COLO668 (cell line): ENCODE measurements around the gene GPATCH8.

Source experiments
- DNase-seq: peaks from one replicate; lab custom pipeline; 2025; ENCODE audit not compliant: unreplicated experiment; lab: John Stamatoyannopoulos, UW

GPATCH8 gene

DNA sequence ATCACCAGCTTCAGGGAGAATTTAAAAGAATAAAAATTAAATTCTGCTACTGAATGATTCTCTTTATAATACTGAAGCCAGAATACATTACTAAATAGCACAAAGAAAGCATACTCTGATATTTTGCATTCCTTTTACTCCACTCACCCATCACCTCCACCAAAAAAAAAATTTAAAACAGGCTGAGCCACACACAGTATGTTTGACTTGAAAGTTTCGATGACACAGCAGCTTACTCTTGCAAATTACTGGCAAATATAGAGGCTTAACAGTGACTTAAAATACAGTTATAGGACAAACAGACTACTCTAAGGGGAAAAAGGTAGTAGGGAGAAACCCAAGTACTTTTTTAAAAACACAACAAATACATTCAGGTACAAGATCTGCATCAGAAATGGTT is 39.2 kb downstream of the GPATCH8 start:
- no peak for DNase-seq

DNA sequence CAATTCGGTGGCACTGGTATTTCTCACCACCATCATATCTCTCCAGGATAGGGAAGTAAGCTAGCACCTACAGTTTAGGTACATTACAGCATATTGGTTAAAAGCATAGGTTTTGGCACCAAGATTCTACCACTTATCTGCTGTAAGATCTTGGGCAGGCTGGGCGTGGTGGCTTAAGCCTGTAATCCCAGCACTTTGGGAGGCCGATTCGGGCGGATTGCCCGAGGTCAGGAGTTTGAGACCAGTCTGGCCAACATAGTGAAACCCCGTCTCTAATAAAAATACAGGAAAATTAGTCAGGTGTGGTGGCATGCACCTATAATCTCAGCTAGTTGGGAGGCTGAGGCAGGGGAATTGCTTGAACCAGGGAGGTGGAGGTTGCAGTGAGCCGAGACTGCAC is 51.4 kb downstream of the GPATCH8 start:
- DNase-seq = no peak

DNA sequence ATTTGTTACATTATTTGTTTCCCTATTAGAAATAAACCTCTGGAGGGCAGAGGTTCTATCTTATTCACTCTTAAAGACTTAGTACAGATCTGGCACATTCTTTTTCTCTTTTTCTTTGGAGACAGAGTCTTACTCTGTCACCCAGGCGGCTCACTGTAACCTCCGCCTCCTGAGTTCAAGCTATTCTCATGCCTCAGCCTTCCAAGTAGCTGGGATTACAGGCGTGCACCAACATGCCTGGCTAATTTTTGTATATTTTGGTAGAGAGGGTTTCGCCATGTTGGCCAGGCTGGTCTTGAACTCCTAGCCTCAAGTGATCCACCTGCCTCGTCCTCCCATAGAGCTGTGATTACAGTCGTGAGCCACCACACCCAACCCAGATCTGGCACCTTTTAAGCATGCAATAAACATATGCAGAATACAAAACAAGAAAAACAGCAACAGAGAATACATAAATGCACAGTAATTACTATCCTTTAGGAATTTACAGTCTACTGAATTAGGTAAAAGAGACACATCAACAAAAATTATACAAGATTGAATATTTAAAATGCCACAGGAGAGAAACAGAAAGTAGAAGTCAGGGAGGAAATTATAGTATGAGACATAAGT is 52.1 kb downstream of the GPATCH8 start:
- DNase-seq = no peak

DNA sequence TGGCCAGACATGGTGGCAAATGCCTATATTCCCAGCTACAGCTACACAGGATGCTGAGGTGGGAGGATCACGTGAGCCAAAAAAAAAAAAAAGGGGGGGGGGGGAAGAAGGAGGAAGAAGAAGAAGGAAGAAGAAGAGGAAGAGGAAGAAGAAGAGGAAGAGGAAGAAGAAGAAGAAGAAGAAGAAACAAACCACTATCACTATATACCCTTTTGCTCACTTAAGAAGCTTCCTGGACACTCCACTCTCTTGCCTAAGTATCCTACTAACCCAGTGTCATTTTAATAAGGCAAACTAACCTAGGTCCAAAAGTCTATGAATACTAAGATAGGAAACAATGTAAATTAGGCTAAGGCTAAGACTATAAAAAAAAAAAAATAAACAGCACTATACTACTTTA is 54.8 kb downstream of the GPATCH8 start:
- DNase-seq = no peak

DNA sequence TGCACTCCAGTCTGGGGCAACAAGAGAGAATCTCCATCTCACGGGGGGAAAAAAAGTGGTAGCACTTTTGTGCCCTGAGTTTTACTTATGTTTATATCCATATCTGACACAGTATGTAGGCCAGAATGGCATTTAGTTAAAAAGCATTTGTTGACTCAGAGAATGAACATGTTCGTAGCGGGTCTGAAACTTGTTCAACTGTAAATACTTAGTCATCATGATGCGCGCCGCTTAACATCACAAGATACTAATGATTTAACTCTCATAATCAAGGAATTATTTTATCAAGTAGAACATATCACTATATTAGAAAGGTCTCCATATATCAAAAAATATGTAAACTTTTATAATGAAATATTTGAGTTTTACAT is 58.5 kb downstream of the GPATCH8 start:
- DNase-seq = no peak

DNA sequence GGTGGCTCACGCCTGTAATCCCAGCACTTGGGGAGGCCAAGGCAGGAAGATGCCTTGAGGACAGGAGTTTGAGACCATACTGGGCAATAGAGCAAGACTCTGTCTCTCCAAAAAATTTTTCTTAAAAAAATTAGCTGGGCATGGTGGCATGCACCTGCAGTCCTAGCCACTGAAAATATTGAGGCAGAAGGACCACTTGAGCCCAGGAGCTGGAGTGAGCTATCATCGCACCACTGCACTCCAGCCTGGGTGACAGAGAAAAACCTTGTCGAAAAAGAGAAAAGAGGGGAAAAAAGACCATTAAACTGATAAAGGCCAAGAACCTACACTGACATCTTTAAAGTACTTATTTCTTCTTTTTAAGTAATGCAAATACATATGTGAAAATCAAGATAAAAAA is 60.4 kb downstream of the GPATCH8 start:
- DNase-seq = no peak

DNA sequence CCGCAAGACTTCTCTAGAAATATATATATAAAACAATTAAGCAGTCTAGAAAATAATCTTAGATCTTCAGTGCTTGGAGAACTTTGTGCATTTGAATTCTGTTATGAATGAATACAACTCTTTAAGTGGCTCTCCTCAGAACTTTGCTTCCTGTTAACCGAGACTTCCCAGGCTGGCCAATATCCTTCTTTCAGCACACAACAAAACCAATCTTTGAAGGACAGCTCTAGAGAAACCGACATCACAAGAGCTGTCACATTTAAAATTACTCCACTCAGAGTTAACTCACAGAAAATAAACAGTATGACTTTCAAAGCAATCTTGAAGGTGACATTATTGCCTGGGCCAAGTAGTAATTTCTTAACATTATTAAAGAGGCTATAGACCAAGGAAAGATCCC is 64.0 kb downstream of the GPATCH8 start:
- no peak for DNase-seq

DNA sequence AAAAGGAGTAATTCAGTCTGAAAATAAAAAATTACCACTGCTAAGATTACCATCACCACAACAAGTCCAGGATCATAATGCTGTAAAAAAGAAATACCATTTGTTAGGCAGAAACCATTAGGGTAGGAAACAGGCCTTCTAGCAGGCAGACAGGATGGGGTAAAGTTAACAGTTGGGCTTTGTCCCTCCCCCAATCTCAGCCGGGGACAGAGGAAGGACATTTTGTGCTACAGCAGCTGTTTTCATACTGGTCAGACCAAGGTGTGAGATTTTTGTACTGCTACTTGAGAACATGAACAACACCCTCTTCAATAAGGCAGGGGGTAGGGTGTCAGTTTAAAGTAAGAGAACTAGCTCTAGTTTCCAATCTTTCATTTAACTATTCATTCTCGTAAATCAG is 64.6 kb downstream of the GPATCH8 start:
- no peak for DNase-seq

DNA sequence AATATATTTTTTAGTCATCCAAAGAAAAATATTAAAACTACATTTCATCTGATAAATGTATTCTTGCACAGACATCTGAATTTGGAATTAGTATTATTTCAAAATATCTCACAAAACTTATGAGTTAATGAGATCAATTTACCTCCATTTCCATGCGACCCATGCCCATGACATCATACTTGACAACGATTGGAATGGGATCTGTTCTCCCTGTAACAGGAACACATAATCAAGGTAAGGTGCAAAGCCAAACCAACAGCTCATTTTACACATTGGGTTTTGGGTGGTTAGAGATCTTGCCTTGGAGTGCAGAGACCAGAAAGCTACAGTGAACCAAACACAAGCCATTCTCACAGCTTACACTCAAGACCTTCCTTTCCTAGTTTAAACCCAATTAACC is 66.9 kb downstream of the GPATCH8 start:
- no peak for DNase-seq

DNA sequence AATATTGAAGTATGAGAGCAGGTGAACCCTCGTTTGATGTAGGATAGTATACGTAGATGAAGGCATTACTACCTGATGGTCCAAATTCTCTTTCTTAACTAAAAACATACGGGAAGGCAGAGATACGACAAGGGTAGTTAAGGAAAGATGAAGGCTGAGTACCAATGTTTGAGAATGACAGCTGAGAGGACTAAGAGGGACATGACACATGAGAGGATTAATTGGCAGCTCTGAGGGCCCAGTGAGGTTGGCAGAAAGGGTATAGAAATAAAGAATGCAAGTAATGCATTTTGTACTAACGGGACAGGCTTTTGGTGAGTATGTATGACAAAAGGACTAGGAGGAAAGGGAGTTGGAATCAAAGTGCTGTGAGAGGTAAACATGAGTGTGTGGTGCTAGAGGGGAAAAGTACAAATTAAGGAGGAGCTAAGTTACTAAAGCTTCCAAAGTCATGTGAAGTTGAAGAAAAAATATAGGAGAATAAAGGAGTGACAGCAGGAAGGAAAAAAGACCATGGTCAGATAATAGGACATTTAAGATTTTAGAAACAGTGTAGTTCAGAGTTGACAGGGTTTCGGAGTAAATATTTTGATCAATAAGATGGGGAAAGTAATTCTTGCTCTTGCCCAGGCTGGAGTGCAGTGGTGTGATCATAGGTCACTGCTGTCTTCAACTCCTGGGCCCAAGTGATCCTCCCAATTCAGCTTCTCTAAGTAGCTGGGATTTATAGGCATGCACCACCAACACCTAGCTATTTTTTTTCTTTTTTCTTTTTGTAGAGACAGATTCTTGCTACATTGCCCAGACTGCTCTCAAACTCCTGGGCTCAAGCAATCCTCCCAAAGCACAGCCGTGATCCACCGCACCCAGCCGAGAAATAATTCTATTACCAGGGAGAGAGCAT is 70.7 kb downstream of the GPATCH8 start:
- DNase-seq = no peak

DNA sequence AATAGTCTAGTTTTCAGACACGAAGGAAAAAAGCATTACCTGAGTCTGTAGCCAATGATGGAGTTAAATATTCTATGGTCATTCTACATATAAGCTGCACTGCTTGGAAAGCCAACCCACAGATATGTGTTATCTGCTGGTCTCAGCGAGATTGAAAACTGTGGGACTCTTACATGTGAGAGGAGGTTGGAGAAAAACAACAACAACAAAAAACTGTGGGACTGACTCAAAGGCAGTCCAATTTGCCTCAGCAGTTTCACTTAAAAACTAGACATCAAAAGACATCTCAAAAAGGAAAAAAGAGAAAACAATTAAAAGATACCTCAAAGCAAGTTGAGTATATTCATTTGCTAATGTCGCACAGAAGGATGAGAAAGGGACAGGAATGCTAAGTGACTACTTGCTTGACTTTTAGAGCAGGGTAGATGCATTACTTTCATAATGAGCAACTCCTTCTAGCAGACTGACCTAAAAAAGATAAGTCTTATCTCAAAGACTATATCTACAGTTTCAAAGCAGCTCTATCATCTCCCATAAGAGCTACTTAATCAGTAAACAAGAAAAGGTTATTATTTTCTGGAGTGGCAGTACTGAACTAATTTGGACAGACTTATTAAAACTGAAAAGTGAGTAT is 78.3 kb downstream of the GPATCH8 start:
- DNase-seq = no peak

DNA sequence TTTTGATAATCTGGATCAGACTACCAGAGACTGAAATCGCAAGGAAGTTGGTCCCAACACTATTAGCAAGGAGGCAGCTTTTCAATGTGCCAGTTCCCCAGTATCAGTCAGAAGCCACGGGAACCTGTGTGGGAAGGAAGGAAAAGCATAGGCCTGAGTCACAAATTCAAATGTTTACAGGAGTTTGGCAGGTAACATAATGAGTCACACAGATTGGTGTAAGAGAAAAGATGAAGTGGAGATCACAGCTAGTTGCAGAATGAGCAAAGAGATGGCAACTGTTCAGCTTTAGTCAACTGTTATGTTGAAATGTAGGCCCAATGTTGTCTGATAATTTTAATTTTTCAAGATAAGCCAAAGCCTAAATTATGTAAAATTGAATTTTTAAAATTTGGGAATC is 85.7 kb downstream of the GPATCH8 start:
- DNase-seq = no peak

DNA sequence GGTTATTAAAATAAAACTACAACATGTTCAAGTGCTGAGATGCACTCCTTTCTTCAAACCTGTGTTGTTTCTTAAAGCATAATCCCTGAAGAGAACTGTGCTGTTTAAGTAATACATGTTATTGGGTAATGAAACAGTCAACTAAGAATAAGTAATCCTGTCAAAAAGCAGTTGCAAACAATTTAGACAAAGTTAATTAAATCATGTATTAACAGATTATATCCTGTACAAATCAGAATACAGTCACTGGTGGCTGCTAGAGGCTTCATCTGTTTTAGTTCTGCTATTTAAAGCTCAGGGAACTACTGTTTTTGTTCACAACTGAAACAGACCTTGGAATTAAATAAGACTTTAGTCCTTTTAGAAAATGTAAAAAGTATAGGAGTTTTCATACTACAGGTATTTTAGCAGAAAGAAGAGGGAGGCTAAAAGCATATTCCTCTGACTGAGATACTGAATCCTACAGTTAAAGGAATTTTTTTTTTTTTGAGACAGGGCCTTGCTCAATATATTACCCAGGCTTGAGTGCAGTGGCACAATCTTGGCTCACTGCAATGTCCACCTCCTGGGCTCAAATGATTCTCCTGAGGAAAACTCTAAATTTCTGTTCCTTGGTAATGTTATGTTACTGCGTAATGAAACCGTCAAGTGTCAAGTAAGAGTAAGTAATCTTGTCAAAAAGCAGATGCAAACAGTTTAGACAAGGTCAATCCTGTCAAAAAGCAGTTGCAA is 86.5 kb downstream of the GPATCH8 start:
- no peak for DNase-seq

DNA sequence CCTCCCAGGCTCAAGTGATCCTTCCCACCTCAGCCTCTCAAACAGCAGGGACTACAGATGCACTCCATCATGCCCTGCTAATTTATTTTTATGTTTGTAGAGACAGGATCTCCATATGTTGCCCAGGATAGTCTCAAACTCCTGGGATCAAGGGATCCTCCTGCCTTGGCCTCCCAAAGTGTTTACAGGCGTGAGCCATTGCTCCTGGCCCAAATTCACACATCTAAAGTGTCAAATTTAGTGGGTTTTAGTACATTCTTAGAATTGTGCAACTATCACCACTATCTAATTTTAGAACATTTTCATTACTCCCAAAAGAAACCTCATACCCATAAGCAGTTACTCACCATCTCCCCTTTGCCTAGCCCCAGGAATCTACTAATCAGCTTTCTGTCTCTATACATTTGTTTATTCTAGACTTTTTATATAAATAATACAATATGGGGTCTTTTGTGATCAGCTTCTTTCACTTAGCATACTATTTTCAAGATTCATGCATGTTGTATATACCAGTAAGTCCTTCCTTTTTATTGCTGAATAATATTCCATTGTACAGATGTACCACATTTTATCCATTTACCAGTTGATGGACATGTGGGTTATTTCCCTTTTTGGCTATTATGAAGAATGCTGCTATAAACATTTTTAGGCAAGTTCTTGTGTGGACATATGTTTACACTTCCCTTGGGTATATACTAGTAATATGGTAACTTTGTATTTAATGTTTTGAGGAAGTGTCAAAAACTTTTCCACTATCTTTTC is 88.6 kb downstream of the GPATCH8 start:
- DNase-seq = no peak

DNA sequence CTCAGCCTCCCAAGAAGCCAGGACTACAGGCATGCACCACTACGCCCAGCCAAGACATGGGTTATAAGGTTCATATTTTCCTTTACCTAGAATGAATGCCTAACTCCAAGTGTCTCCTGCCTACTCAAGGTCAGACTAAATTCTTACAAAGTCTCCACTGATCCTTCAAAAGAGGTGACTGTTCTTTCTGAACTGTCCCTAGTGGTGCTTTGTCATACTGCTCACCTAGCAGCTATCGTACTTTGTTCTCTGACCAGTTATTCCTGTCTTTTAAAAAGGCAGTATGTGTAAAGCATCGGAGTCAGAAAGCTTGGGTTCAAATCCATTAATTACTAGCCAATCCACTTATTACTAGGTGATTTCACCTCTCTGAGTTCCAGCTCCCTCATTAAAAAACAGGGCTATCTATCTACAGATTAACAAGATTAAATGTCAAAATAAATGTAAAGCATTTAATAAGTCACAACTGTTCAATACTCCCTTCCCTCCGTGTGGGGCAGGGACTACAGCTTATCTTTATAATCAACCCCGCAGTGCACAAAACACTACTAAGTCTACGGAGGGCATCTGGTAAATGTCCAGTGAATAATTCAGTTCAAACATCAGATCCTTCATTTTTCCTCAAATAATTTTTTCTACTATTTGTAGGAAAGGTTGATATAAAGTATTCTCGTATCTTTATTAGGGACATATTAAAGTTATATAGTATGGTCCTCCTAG is 93.7 kb downstream of the GPATCH8 start:
- no peak for DNase-seq

DNA sequence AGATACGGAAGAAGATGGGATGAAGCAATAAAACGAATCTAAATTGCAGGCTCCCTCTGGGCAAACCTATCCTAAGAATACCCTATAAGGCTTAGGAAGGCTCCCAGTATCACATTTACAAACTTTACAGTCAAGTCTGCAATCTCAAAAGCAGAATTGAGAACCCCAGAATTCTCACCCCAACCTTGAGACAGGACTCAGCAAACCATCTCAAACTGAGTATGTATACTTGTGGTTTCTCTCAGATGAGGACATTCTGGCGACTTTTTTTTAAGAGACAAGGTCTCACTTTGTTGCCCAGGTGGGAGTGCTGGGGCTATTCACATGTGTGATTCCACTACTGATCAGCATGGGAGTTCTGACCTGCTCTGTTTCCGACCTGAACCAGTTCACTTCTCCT is 94.4 kb downstream of the GPATCH8 start:
- DNase-seq = no peak

DNA sequence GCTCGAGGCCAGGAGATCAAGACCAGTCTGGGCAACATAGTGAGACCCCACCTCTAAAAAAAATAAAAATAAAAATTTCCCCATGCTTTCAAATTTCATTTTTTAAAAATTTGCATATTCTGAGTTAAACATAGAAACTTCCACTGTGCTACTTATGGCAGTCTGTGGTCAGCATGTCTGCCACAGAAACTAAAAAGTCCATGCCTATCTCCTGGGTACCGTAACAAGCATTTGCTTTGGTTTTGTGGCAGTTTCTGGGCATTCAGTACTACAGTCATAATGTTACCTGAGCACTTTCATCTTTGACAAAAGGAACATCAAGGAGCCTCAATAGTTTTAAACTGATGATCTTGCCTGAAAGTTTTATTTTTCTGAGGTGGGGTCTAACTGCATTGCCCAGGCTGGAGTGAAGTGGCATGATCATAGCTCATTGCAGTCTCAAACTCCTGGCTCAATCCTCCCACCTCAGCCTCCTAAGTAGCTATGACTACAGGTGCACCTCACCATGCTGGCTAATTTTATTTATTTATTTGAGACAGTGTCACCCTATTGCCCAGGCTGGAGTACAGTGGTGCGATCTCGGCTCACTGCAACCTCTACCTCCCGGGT is 100.5 kb downstream of the GPATCH8 start:
- no peak for DNase-seq

DNA sequence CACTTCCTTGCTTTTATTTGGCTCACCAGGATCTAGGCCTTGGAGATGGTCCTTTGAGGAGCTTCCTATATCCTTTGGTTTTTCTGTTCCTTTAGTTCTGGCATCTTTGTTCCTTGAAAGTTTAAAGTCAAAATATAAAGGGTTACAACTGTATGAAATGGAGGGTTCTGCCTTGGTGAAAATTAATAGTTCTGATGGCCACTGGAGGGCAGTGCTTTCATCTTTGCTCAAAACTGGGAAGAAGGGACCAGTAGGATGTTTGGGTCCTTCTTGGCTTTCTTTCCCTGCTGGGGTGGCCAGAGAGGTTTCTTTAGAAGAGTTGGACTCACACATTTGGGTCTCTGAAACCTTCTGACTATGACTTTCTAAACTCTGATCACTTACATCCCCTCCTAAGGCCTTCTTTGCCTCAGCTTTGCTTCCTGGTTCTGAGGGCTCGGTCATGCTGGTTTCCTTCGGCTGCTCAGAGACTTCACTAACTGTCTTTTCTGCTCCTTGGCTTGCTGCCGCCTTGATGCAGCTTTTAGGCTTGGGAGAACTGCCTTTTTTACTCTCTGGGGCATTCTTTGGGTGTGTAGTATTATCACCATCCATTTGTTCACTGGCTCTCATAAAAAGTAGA is 102.9 kb downstream of the GPATCH8 start:
- DNase-seq = no peak
